Activated B cell treated with CpG ODN at 0.5 μM for 24 hours (primary cell): Measurements from ENCODE around the gene STX19. TPM values are rescaled to one million over a fixed set of nuclear protein-coding genes. Genes with fewer than 3 reads are reported as not detected.

ENCODE experiments used
- ATAC-seq: fragments of 200-7000 bp; cut with Tn5 transposase; one replicate; pipeline ENCODE4 v1.10.0; 2021; ENCODE audit warnings: low read depth, mild to moderate bottlenecking, moderate library complexity
- CTCF ChIA-PET: fragments of 350-600 bp; sonication (Branson Sonifier 250); formaldehyde crosslinking; loops from one replicate; lab custom pipeline; 2021; ENCODE audit warnings: antibody characterized with exemption; lab: Charles Lee
- POLR2A ChIA-PET: fragments of 350-600 bp; sonication (Branson Sonifier 250); formaldehyde crosslinking; loops from one replicate; lab custom pipeline; 2021; ENCODE audit warnings: antibody characterized with exemption; lab: Charles Lee
- DNase-seq: peaks from one replicate; pipeline ENCODE4 v3.0.0; 2022
- H3K27ac Mint-ChIP-seq: one replicate; pipeline ENCODE4 v1.8.0; 2020; ENCODE audit warnings: mixed read lengths
- H3K27me3 Mint-ChIP-seq: one replicate; pipeline ENCODE4 v1.8.0; 2021; ENCODE audit warnings: mixed read lengths
- H3K36me3 Mint-ChIP-seq: one replicate; pipeline ENCODE4 v1.8.0; 2021; ENCODE audit warnings: low read depth, mixed read lengths
- H3K4me1 Mint-ChIP-seq: one replicate; pipeline ENCODE4 v1.8.0; 2021; ENCODE audit warnings: mixed read lengths
- H3K4me3 Mint-ChIP-seq: one replicate; pipeline ENCODE4 v1.8.0; 2020; ENCODE audit warnings: mild to moderate bottlenecking, mixed read lengths
- H3K9me3 Mint-ChIP-seq: one replicate; pipeline ENCODE4 v1.8.0; 2020; ENCODE audit warnings: mixed read lengths
- CTCF ChIP-seq: fragments of 200-600 bp; IDR thresholded peaks from one replicate; pipeline ENCODE4 v1.8.0; 2022; ENCODE audit warnings: antibody characterized with exemption, mild to moderate bottlenecking
- intact Hi-C: fragments of 100-400 bp; cut with micrococcal nuclease; formaldehyde crosslinking; loops from one replicate; pipeline ENCODE4 v1.15.1; 2024
- total RNA-seq: library from RNA; stranded (reverse); gene quantifications from 2 replicates; pipeline ENCODE4 v1.2.3, GENCODE V29; 2022

The STX19 gene
- total RNA-seq, 1 donor from 2014 or later, result not detected

- peak overlapping the region; percentile 38 for H3K4me3 Mint-ChIP-seq
- peak; percentile 66 for ATAC-seq
Observed at GRCh38 chr3:94004301-94004910, 24.0 kb downstream of the STX19 start.

GRCh38 chr3:94001827-94002495, 26.4 kb downstream of the STX19 start:
- Mint-ChIP-seq H3K27me3 (no peaks in the 10 kb centered on the region), H3K9me3 (no peaks in the 10 kb centered on the region), H3K36me3 (peaks cover 14% of the 10 kb centered on the region), H3K27ac (no peak overlapping the region), H3K4me3 (no peak overlapping the region), H3K4me1 (peaks cover 4% of the 10 kb centered on the region)
- DNase-seq (no peak), ATAC-seq (no peak)
- no peak for TF ChIP-seq CTCF
- intact Hi-C loops, result no loop called here
- ChIA-PET POLR2A (interaction anchor here (1.6 kb wide), 1 partner anchor 67 kb away, joined by 3 read pairs; no protein-coding TSS in a partner anchor), CTCF (interaction anchor here (2.2 to 3.6 kb wide), 2 partner anchors 67 to 68 kb away, joined by 8 to 29 read pairs; no protein-coding TSS in a partner anchor)

More at GRCh38 chr3:94004301-94004910, 24.0 kb downstream of the STX19 start:
- intact Hi-C loops, result loop anchor here (1.0 to 2.0 kb wide), 3 partner anchors 24 to 245 kb away; partner anchors contain the start of gene ARL13B
- TF ChIP-seq CTCF, result no peak
- DNase-seq, result no peak
- peaks cover 4% of the 10 kb centered on the region for H3K4me1 Mint-ChIP-seq
- H3K27me3 Mint-ChIP-seq, result no peaks in the 10 kb centered on the region
- H3K9me3 Mint-ChIP-seq, result no peaks in the 10 kb centered on the region
- H3K36me3 Mint-ChIP-seq, result peaks cover 7% of the 10 kb centered on the region
- no peak overlapping the region for H3K27ac Mint-ChIP-seq
- ChIA-PET POLR2A (interaction anchor here (1.0 kb wide), 1 partner anchor 59 kb away, joined by 5 read pairs; the partner anchor contains the start of genes DHFR2 and NSUN3), CTCF (interaction anchor here (0.6 to 3.6 kb wide), 6 partner anchors 56 to 78 kb away, joined by 3 to 29 read pairs (median 6); partner anchors contain the start of genes DHFR2 and NSUN3)

GRCh38 chr3:94001191-94001590, 27.2 kb downstream of the STX19 start:
- H3K27ac Mint-ChIP-seq, result no peak overlapping the region
- H3K4me3 Mint-ChIP-seq, result no peak overlapping the region
- no peaks in the 10 kb centered on the region for H3K27me3 Mint-ChIP-seq
- ChIA-PET CTCF (interaction anchor here (2.2 kb wide), 1 partner anchor 68 kb away, joined by 8 read pairs; no protein-coding TSS in a partner anchor), POLR2A (interaction anchor here (1.6 kb wide), 1 partner anchor 68 kb away, joined by 3 read pairs; no protein-coding TSS in a partner anchor)
- ATAC-seq (no peak), DNase-seq (no peak)
- H3K36me3 Mint-ChIP-seq, result peaks cover 18% of the 10 kb centered on the region
- H3K9me3 Mint-ChIP-seq, result no peaks in the 10 kb centered on the region
- TF ChIP-seq CTCF, result no peak
- intact Hi-C loops, result no loop called here
- peaks cover 4% of the 10 kb centered on the region for H3K4me1 Mint-ChIP-seq

GRCh38 chr3:93994056-93994455, 34.3 kb downstream of the STX19 start:
- intact Hi-C loops, result no loop called here
- no peak overlapping the region for H3K27ac Mint-ChIP-seq
- H3K4me3 Mint-ChIP-seq, result no peak overlapping the region
- H3K36me3 Mint-ChIP-seq, result peaks cover 15% of the 10 kb centered on the region
- no peaks in the 10 kb centered on the region for H3K9me3 Mint-ChIP-seq
- H3K27me3 Mint-ChIP-seq, result no peaks in the 10 kb centered on the region
- TF ChIP-seq CTCF, result no peak
- ATAC-seq (no peak), DNase-seq (no peak)
- POLR2A ChIA-PET, result no interaction called here
- H3K4me1 Mint-ChIP-seq, result no peaks in the 10 kb centered on the region
- CTCF ChIA-PET, result no interaction called here

GRCh38 chr3:93992207-93992606, 36.2 kb downstream of the STX19 start:
- ChIA-PET CTCF (no interaction called here), POLR2A (no interaction called here)
- intact Hi-C loops, result no loop called here
- ATAC-seq, result no peak
- peaks cover 7% of the 10 kb centered on the region for H3K36me3 Mint-ChIP-seq
- no peaks in the 10 kb centered on the region for H3K27me3 Mint-ChIP-seq
- no peak for TF ChIP-seq CTCF
- no peak overlapping the region for H3K27ac Mint-ChIP-seq
- no peak for DNase-seq
- H3K9me3 Mint-ChIP-seq, result no peaks in the 10 kb centered on the region
- no peaks in the 10 kb centered on the region for H3K4me1 Mint-ChIP-seq
- no peak overlapping the region for H3K4me3 Mint-ChIP-seq
